ENCODE measurements around the gene UBL3.

DNA sequence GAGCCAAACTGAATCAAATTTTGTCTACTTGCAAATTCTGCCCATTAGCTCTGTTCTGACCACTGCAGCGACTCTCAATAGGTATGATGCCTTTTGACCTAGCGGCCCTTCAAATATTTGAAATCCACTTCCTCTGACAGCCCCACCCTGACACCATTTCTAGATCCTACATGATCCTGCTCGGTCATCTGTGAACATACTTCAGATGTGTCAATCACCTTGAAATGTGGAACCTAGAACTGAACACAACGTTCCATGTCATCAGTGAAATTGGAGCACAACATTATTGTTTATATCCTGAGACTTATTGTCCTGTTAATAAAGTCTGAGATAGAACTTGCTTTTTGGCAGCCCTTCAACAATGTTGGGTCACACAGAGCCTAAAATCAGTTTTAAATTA is 98.2 kb downstream of the UBL3 start:
- TF ChIP-seq, protein P1, sequence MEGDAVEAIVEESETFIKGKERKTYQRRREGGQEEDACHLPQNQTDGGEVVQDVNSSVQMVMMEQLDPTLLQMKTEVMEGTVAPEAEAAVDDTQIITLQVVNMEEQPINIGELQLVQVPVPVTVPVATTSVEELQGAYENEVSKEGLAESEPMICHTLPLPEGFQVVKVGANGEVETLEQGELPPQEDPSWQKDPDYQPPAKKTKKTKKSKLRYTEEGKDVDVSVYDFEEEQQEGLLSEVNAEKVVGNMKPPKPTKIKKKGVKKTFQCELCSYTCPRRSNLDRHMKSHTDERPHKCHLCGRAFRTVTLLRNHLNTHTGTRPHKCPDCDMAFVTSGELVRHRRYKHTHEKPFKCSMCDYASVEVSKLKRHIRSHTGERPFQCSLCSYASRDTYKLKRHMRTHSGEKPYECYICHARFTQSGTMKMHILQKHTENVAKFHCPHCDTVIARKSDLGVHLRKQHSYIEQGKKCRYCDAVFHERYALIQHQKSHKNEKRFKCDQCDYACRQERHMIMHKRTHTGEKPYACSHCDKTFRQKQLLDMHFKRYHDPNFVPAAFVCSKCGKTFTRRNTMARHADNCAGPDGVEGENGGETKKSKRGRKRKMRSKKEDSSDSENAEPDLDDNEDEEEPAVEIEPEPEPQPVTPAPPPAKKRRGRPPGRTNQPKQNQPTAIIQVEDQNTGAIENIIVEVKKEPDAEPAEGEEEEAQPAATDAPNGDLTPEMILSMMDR (IDR thresholded peaks at IDR 0.05 in 8 of 11, conservative IDR thresholded peaks at IDR 0.05 in 3 of 11), result no peak
- TF ChIP-seq POLR2AphosphoS5 (IDR thresholded peaks at IDR 0.05), result no peak
